GM12875 (cell line): ENCODE measurements around the gene SLC25A30.

Experiments
- H3K4me3 ChIP-seq: one replicate; pipeline ENCODE4 v1.5.1; 2011; ENCODE audit warnings: low read depth, low read length, control low read depth
- CTCF ChIP-seq: IDR thresholded peaks from 2 replicates; pipeline ENCODE4 v1.5.1; 2011; ENCODE audit warnings: low read depth, mild to moderate bottlenecking, control low read depth, inconsistent platforms, low read length, moderate library complexity, borderline replicate concordance; ENCODE audit not compliant: insufficient read depth

The SLC25A30 gene

GRCh38 chr13:45451282-45451681 lies 33.1 kb upstream of the SLC25A30 start:
- TF ChIP-seq CTCF: no peak
- no peak overlapping the region for H3K4me3 ChIP-seq

GRCh38 chr13:45448965-45449559 lies 30.9 kb upstream of the SLC25A30 start:
- TF ChIP-seq CTCF: no peak
- no peak overlapping the region for H3K4me3 ChIP-seq

- no peak for TF ChIP-seq CTCF
- H3K4me3 ChIP-seq: no peak overlapping the region
Observed at GRCh38 chr13:45447050-45447661, 29.0 kb upstream of the SLC25A30 start.

- no peak for TF ChIP-seq CTCF
- no peak overlapping the region for H3K4me3 ChIP-seq
Observed at GRCh38 chr13:45446181-45446580, 28.0 kb upstream of the SLC25A30 start.

- no peak for TF ChIP-seq CTCF
- no peak overlapping the region for H3K4me3 ChIP-seq
Observed at GRCh38 chr13:45445053-45445452, 26.9 kb upstream of the SLC25A30 start.

- no peak overlapping the region for H3K4me3 ChIP-seq
- TF ChIP-seq CTCF: peak; percentile 38; the same call in 1 of the 2 replicates
Observed at GRCh38 chr13:45441633-45442032, 23.5 kb upstream of the SLC25A30 start.

- H3K4me3 ChIP-seq: no peak overlapping the region
- no peak for TF ChIP-seq CTCF
Observed at GRCh38 chr13:45439781-45440462, 21.7 kb upstream of the SLC25A30 start.
